Left ventricle myocardium inferior (tissue), 1 donor: Measurements from ENCODE around the gene C1orf167. TPM values are rescaled to one million over a fixed set of nuclear protein-coding genes. Genes with fewer than 3 reads are reported as not detected.

Source experiments
- DNase-seq: peaks from one replicate; pipeline ENCODE4 v3.0.0-alpha.2; 2020
- H3K27ac ChIP-seq: fragments of 200-600 bp; replicated peaks from 2 replicates; pipeline ENCODE4 v1.8.0; 2021
- H3K27me3 ChIP-seq: fragments of 200-600 bp; 2 replicates; pipeline ENCODE4 v1.8.0; 2021; ENCODE audit warnings: low read depth
- H3K36me3 ChIP-seq: fragments of 200-600 bp; 2 replicates; pipeline ENCODE4 v1.8.0; 2021
- H3K4me1 ChIP-seq: fragments of 200-600 bp; 2 replicates; pipeline ENCODE4 v1.8.0; 2021
- H3K4me3 ChIP-seq: fragments of 200-600 bp; 2 replicates; pipeline ENCODE4 v1.8.0; 2021; ENCODE audit warnings: mild to moderate bottlenecking, moderate library complexity
- H3K9me3 ChIP-seq: fragments of 200-600 bp; replicated peaks from 2 replicates; pipeline ENCODE4 v1.8.0; 2021
- CTCF ChIP-seq: fragments of 200-600 bp; IDR thresholded peaks from 2 replicates; pipeline ENCODE4 v1.8.0; 2021; ENCODE audit warnings: antibody characterized with exemption, mild to moderate bottlenecking, borderline replicate concordance
- intact Hi-C: fragments of 100-400 bp; cut with micrococcal nuclease; formaldehyde crosslinking; loops from one replicate; pipeline ENCODE4 v1.11.0; 2022
- total RNA-seq: library from RNA; stranded (reverse); fragmentation: NEBNext Ultra II Directional; extraction: Animal tissue kit (Norgen Biotek cat#: 25700); gene quantifications from one replicate; pipeline ENCODE4 v1.2.1, GENCODE V29; 2021
- donor health status: DM: no; HTN: yes; CAD: no; lungs with severe emphysema.

Gene C1orf167
- total RNA-seq, 1 donor from 2014 or later: 2.5 TPM

- intact Hi-C loops: no loop called here
- DNase-seq: peak; percentile 100
Measured at GRCh38 chr1:11805422-11806306, 43.7 kb downstream of the C1orf167 start, which contains the start of the genes CLCN6 and MTHFR. CLCN6 (plus strand) TSS chr1:11806191; CDS start chr1:11806263, 72 bp downstream. MTHFR (minus strand) TSS chr1:11805964; CDS start chr1:11803116, 2,848 bp downstream.

GRCh38 chr1:11806307-11806936 is 44.4 kb downstream of the C1orf167 start:
- H3K9me3 ChIP-seq: no peaks in the 10 kb centered on the region
- peak overlapping the region; percentile 80 for H3K4me3 ChIP-seq
- peaks cover 73% of the 10 kb centered on the region for H3K4me1 ChIP-seq
- H3K27me3 ChIP-seq: no peaks in the 10 kb centered on the region
- TF ChIP-seq CTCF: no peak
- peak overlapping the region; percentile 98 for H3K27ac ChIP-seq
- intact Hi-C loops: no loop called here
- no peak for DNase-seq
- peaks cover 28% of the 10 kb centered on the region for H3K36me3 ChIP-seq

More at GRCh38 chr1:11805422-11806306, 43.7 kb downstream of the C1orf167 start, which contains the start of the genes CLCN6 and MTHFR:
- no peak for TF ChIP-seq CTCF
- Histone ChIP-seq H3K27ac (peak within 1 kb of the TSS; percentile 98), H3K9me3 (no peaks in the 10 kb centered on the region), H3K27me3 (no peaks in the 10 kb centered on the region), H3K4me3 (peak within 1 kb of the TSS; percentile 80), H3K4me1 (peaks cover 81% of the 10 kb centered on the region), H3K36me3 (peaks cover 28% of the 10 kb centered on the region)

GRCh38 chr1:11807133-11807532 is 45.1 kb downstream of the C1orf167 start:
- H3K4me1 ChIP-seq: peaks cover 66% of the 10 kb centered on the region
- no peaks in the 10 kb centered on the region for H3K27me3 ChIP-seq
- DNase-seq: no peak
- no peak for TF ChIP-seq CTCF
- peak overlapping the region; percentile 80 for H3K4me3 ChIP-seq
- peak overlapping the region; percentile 98 for H3K27ac ChIP-seq
- peaks cover 34% of the 10 kb centered on the region for H3K36me3 ChIP-seq
- intact Hi-C loops: no loop called here
- no peaks in the 10 kb centered on the region for H3K9me3 ChIP-seq

- H3K36me3 ChIP-seq: peaks cover 76% of the 10 kb centered on the region
- no peak overlapping the region for H3K27ac ChIP-seq
- no peaks in the 10 kb centered on the region for H3K9me3 ChIP-seq
- no peak overlapping the region for H3K4me3 ChIP-seq
- no peak for TF ChIP-seq CTCF
- peaks cover 13% of the 10 kb centered on the region for H3K4me1 ChIP-seq
- no peaks in the 10 kb centered on the region for H3K27me3 ChIP-seq
- DNase-seq: no peak
- intact Hi-C loops: no loop called here
Measured at GRCh38 chr1:11813021-11813420, 51.0 kb downstream of the C1orf167 start.

GRCh38 chr1:11817192-11817591 is 55.2 kb downstream of the C1orf167 start:
- no peak overlapping the region for H3K4me3 ChIP-seq
- no peaks in the 10 kb centered on the region for H3K9me3 ChIP-seq
- no peak for DNase-seq
- H3K27me3 ChIP-seq: no peaks in the 10 kb centered on the region
- no peak for TF ChIP-seq CTCF
- no peak overlapping the region for H3K27ac ChIP-seq
- intact Hi-C loops: no loop called here
- peaks cover 83% of the 10 kb centered on the region for H3K36me3 ChIP-seq
- H3K4me1 ChIP-seq: peaks cover 8% of the 10 kb centered on the region
